Fibroblast of the aortic adventitia (primary cell): ENCODE data around the gene PCED1A. TPM values are rescaled to one million over a fixed set of nuclear protein-coding genes. Genes with fewer than 3 reads are reported as not detected.

ENCODE experiments used
- DNase-seq: peaks from one replicate; pipeline ENCODE4 v3.0.0-alpha.2; 2010; ENCODE audit warnings: low read depth
- H3K4me3 ChIP-seq: 2 replicates; pipeline ENCODE4 v1.5.1; 2011; ENCODE audit warnings: low read depth, mild to moderate bottlenecking, control low read depth, low read length, moderate library complexity
- CTCF ChIP-seq: IDR thresholded peaks from 2 replicates; pipeline ENCODE4 v1.5.1; 2011; ENCODE audit warnings: mild to moderate bottlenecking, low read length, control low read depth, inconsistent platforms; ENCODE audit not compliant: insufficient read depth
- total RNA-seq: library from RNA; depleted of rRNA; stranded (reverse); fragments of >200 nt; gene quantifications from 2 replicates; pipeline ENCODE4 v1.2.3, GENCODE V29; 2012; ENCODE audit warnings: low replicate concordance

The PCED1A gene
- total RNA-seq, 1 donor: 21.1 TPM

- no peak overlapping the region for H3K4me3 ChIP-seq
- DNase-seq: no peak
- TF ChIP-seq CTCF: no peak
Observed at GRCh38 chr20:2883726-2884637, 43.5 kb upstream of the PCED1A start.

GRCh38 chr20:2880650-2881049 lies 40.2 kb upstream of the PCED1A start:
- H3K4me3 ChIP-seq: no peak overlapping the region
- no peak for TF ChIP-seq CTCF
- no peak for DNase-seq

GRCh38 chr20:2879146-2879545 lies 38.7 kb upstream of the PCED1A start:
- H3K4me3 ChIP-seq: no peak overlapping the region
- DNase-seq: peak; percentile 90
- no peak for TF ChIP-seq CTCF

GRCh38 chr20:2878515-2878914 lies 38.1 kb upstream of the PCED1A start:
- TF ChIP-seq CTCF: no peak
- no peak overlapping the region for H3K4me3 ChIP-seq
- no peak for DNase-seq

- DNase-seq: no peak
- no peak for TF ChIP-seq CTCF
- no peak overlapping the region for H3K4me3 ChIP-seq
Observed at GRCh38 chr20:2875690-2876203, 35.3 kb upstream of the PCED1A start.

GRCh38 chr20:2874456-2874855 lies 34.0 kb upstream of the PCED1A start:
- TF ChIP-seq CTCF: no peak
- H3K4me3 ChIP-seq: peak overlapping the region; percentile 90
- DNase-seq: peak; percentile 8
